ENCODE data around the gene TPSB2.

TPSB2 gene

DNA sequence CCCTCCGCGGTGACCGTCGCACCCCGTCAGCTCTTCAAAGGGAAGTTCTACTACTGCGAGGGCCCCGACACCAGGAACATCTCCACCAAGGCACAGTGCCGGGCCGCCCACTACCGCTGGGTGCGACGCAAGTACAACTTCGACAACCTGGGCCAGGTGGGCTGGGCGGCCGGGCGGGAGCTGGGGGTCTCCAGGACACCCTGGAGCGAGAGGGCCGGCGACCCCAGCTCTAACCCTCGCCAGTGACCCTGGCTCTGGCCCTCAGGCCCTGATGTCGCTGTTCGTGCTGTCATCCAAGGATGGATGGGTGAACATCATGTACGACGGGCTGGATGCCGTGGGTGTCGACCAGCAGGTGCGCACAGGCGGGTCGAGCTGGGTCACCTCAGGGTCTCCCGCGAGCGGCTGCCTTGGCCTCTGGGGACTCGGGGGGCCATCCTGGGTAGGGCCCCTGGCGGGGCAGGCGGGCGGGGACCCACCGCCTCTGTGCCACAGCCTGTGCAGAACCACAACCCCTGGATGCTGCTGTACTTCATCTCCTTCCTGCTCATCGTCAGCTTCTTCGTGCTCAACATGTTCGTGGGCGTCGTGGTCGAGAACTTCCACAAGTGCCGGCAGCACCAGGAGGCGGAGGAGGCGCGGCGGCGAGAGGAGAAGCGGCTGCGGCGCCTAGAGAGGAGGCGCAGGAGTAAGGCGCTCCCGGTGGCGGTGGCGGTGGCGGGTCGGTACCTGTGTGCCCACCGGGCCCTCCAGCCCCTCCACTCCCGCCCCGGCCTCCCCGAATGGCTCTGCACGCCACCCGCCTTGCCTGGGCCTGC is 18.3 kb downstream of the TPSB2 start:
- Histone ChIP-seq H3K27me3 (ENCODE audit: insufficient read depth, poor library complexity, severe bottlenecking) (no peaks in the 10 kb centered on the region), H3K4me3 (replicated peaks; ENCODE audit: insufficient read depth, low read length) (no peak overlapping the region), H3K27ac (replicated peaks) (no peak overlapping the region)
- DNase-seq (ENCODE audit: low read depth in 1 of 2, low spot score in 1 of 2): no peak
- TF ChIP-seq GABPA (IDR thresholded peaks at IDR 0.05; ENCODE audit: low read depth) (no peak), POLR2AphosphoS5 (IDR thresholded peaks at IDR 0.05; ENCODE audit: low read depth) (no peak), SPI1 (IDR thresholded peaks at IDR 0.05; ENCODE audit: borderline replicate concordance, low read depth) (no peak)
- TF ChIP-seq, protein P1, sequence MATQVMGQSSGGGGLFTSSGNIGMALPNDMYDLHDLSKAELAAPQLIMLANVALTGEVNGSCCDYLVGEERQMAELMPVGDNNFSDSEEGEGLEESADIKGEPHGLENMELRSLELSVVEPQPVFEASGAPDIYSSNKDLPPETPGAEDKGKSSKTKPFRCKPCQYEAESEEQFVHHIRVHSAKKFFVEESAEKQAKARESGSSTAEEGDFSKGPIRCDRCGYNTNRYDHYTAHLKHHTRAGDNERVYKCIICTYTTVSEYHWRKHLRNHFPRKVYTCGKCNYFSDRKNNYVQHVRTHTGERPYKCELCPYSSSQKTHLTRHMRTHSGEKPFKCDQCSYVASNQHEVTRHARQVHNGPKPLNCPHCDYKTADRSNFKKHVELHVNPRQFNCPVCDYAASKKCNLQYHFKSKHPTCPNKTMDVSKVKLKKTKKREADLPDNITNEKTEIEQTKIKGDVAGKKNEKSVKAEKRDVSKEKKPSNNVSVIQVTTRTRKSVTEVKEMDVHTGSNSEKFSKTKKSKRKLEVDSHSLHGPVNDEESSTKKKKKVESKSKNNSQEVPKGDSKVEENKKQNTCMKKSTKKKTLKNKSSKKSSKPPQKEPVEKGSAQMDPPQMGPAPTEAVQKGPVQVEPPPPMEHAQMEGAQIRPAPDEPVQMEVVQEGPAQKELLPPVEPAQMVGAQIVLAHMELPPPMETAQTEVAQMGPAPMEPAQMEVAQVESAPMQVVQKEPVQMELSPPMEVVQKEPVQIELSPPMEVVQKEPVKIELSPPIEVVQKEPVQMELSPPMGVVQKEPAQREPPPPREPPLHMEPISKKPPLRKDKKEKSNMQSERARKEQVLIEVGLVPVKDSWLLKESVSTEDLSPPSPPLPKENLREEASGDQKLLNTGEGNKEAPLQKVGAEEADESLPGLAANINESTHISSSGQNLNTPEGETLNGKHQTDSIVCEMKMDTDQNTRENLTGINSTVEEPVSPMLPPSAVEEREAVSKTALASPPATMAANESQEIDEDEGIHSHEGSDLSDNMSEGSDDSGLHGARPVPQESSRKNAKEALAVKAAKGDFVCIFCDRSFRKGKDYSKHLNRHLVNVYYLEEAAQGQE (IDR thresholded peaks at IDR 0.05; ENCODE audit: insufficient replicate concordance, low read depth): no peak
- TF ChIP-seq, protein P2, sequence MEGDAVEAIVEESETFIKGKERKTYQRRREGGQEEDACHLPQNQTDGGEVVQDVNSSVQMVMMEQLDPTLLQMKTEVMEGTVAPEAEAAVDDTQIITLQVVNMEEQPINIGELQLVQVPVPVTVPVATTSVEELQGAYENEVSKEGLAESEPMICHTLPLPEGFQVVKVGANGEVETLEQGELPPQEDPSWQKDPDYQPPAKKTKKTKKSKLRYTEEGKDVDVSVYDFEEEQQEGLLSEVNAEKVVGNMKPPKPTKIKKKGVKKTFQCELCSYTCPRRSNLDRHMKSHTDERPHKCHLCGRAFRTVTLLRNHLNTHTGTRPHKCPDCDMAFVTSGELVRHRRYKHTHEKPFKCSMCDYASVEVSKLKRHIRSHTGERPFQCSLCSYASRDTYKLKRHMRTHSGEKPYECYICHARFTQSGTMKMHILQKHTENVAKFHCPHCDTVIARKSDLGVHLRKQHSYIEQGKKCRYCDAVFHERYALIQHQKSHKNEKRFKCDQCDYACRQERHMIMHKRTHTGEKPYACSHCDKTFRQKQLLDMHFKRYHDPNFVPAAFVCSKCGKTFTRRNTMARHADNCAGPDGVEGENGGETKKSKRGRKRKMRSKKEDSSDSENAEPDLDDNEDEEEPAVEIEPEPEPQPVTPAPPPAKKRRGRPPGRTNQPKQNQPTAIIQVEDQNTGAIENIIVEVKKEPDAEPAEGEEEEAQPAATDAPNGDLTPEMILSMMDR (IDR thresholded peaks at IDR 0.05; ENCODE audit: insufficient read depth, low read length): no peak

DNA sequence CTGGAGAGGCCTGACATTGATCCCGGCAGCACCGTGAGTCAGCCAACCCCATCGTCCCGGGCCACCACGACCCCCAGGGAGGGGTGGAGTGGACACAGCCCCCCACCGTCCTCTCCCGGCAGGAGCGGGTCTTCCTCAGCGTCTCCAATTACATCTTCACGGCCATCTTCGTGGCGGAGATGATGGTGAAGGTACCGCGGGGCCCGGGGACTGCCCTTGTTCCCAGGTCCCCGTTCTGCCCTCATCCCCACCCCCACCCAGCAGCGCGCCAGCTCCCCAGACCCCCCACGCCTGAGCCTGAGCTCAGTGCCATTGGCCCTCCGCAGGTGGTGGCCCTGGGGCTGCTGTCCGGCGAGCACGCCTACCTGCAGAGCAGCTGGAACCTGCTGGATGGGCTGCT is 19.5 kb downstream of the TPSB2 start:
- DNase-seq (ENCODE audit: low read depth in 1 of 2, low spot score in 1 of 2): no peak
- H3K4me3 ChIP-seq (replicated peaks; ENCODE audit: insufficient read depth, low read length): no peak overlapping the region
- H3K27me3 ChIP-seq (ENCODE audit: insufficient read depth, poor library complexity, severe bottlenecking): no peaks in the 10 kb centered on the region
- TF ChIP-seq, protein P2 (IDR thresholded peaks at IDR 0.05; ENCODE audit: insufficient read depth, low read length): no peak
- TF ChIP-seq, protein P1 (IDR thresholded peaks at IDR 0.05; ENCODE audit: insufficient replicate concordance, low read depth): no peak
- TF ChIP-seq SPI1 (IDR thresholded peaks at IDR 0.05; ENCODE audit: borderline replicate concordance, low read depth) (no peak), POLR2AphosphoS5 (IDR thresholded peaks at IDR 0.05; ENCODE audit: low read depth) (no peak), GABPA (IDR thresholded peaks at IDR 0.05; ENCODE audit: low read depth) (no peak)
- no peak overlapping the region for H3K27ac ChIP-seq (replicated peaks)

DNA sequence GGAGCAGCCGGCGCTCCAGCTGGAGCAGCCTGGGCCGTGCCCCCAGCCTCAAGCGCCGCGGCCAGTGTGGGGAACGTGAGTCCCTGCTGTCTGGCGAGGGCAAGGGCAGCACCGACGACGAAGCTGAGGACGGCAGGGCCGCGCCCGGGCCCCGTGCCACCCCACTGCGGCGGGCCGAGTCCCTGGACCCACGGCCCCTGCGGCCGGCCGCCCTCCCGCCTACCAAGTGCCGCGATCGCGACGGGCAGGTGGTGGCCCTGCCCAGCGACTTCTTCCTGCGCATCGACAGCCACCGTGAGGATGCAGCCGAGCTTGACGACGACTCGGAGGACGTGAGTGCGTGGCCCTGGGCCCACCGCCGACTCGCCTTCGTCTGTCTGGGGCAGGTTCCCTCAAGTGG is 20.9 kb downstream of the TPSB2 start:
- H3K27me3 ChIP-seq (ENCODE audit: insufficient read depth, poor library complexity, severe bottlenecking): no peaks in the 10 kb centered on the region
- H3K4me3 ChIP-seq (replicated peaks; ENCODE audit: insufficient read depth, low read length): no peak overlapping the region
- H3K27ac ChIP-seq (replicated peaks): no peak overlapping the region
- TF ChIP-seq POLR2AphosphoS5 (IDR thresholded peaks at IDR 0.05; ENCODE audit: low read depth) (no peak), SPI1 (IDR thresholded peaks at IDR 0.05; ENCODE audit: borderline replicate concordance, low read depth) (no peak), GABPA (IDR thresholded peaks at IDR 0.05; ENCODE audit: low read depth) (no peak)
- TF ChIP-seq, protein P2 (IDR thresholded peaks at IDR 0.05; ENCODE audit: insufficient read depth, low read length): no peak
- TF ChIP-seq, protein P1 (IDR thresholded peaks at IDR 0.05; ENCODE audit: insufficient replicate concordance, low read depth): no peak
- no peak for DNase-seq (ENCODE audit: low read depth in 1 of 2, low spot score in 1 of 2)

Data from HL-60 (cell line).